Glutamatergic neuron (in vitro differentiated cells): ENCODE results near the gene COX6B2. TPM values are rescaled to one million over a fixed set of nuclear protein-coding genes. Genes with fewer than 3 reads are reported as not detected.

ENCODE experiments used
- DNase-seq: peaks from one replicate; pipeline ENCODE4 v3.0.0; 2022
- H3K27ac Mint-ChIP-seq: one replicate; pipeline ENCODE4 v1.8.0; 2020; ENCODE audit warnings: mild to moderate bottlenecking, mixed read lengths, inconsistent platforms; ENCODE audit not compliant: unreplicated experiment
- H3K27me3 Mint-ChIP-seq: one replicate; pipeline ENCODE4 v1.8.0; 2020; ENCODE audit warnings: mild to moderate bottlenecking, moderate library complexity, mixed read lengths, inconsistent platforms; ENCODE audit not compliant: unreplicated experiment
- H3K36me3 Mint-ChIP-seq: one replicate; pipeline ENCODE4 v1.8.0; 2020; ENCODE audit warnings: mild to moderate bottlenecking, mixed read lengths, inconsistent platforms; ENCODE audit not compliant: unreplicated experiment
- H3K4me1 Mint-ChIP-seq: one replicate; pipeline ENCODE4 v1.8.0; 2020; ENCODE audit warnings: mild to moderate bottlenecking, low read depth, mixed read lengths, inconsistent platforms; ENCODE audit not compliant: unreplicated experiment
- H3K4me3 Mint-ChIP-seq: one replicate; pipeline ENCODE4 v1.8.0; 2020; ENCODE audit warnings: mild to moderate bottlenecking, mixed read lengths, inconsistent platforms; ENCODE audit not compliant: unreplicated experiment
- H3K9me3 Mint-ChIP-seq: one replicate; pipeline ENCODE4 v1.8.0; 2020; ENCODE audit warnings: mild to moderate bottlenecking, moderate library complexity, mixed read lengths, inconsistent platforms; ENCODE audit not compliant: unreplicated experiment
- CTCF ChIP-seq: fragments of 200-600 bp; sonication (generic); IDR thresholded peaks from one replicate; pipeline ENCODE4 v1.5.0; 2021; ENCODE audit not compliant: partially characterized antibody, unreplicated experiment
- total RNA-seq: library from RNA; stranded (reverse); fragmentation: NEBNext Ultra II Directional; extraction: Animal tissue kit (Norgen Biotek cat#: 25700); gene quantifications from one replicate; pipeline ENCODE4 v1.2.1, GENCODE V29; 2021; ENCODE audit not compliant: unreplicated experiment

COX6B2 gene
- total RNA-seq, 1 donor from 2014 or later = 2.8 TPM

DNA sequence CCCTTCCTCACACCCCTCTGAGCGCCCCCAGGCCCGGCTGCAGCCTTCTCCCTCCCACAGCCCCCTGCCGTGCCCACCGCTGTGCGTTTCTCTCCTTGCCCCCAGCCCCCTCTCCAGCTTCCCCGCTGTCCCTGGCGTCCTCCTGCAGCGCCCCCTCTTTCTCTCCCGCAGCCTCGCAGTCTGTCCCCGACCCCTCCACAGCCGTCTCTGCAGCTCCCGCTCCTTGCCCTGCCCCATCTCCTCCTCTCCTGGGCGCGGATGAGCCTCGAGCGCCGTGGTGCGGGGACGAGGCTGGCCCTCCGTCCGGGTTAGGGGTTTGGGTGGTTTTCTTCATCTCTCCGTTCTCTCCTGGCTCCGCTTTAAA lies 13.8 kb downstream of the COX6B2 start:
- Mint-ChIP-seq H3K9me3 (peaks cover 14% of the 10 kb centered on the region), H3K27ac (peak overlapping the region; percentile 76), H3K4me1 (peaks cover 17% of the 10 kb centered on the region), H3K4me3 (peak overlapping the region; percentile 78), H3K36me3 (peaks cover 3% of the 10 kb centered on the region), H3K27me3 (peaks cover 24% of the 10 kb centered on the region)
- DNase-seq = peak; percentile 71
- TF ChIP-seq CTCF = no peak

GRCh38 chr19:55339889-55340783 lies 14.4 kb downstream of the COX6B2 start:
- TF ChIP-seq CTCF = no peak
- Mint-ChIP-seq H3K27me3 (peaks cover 21% of the 10 kb centered on the region), H3K27ac (peak overlapping the region; percentile 100), H3K36me3 (peaks cover 3% of the 10 kb centered on the region), H3K4me3 (peak overlapping the region; percentile 91), H3K4me1 (peaks cover 11% of the 10 kb centered on the region), H3K9me3 (peaks cover 14% of the 10 kb centered on the region)
- peak; percentile 54 for DNase-seq

DNA sequence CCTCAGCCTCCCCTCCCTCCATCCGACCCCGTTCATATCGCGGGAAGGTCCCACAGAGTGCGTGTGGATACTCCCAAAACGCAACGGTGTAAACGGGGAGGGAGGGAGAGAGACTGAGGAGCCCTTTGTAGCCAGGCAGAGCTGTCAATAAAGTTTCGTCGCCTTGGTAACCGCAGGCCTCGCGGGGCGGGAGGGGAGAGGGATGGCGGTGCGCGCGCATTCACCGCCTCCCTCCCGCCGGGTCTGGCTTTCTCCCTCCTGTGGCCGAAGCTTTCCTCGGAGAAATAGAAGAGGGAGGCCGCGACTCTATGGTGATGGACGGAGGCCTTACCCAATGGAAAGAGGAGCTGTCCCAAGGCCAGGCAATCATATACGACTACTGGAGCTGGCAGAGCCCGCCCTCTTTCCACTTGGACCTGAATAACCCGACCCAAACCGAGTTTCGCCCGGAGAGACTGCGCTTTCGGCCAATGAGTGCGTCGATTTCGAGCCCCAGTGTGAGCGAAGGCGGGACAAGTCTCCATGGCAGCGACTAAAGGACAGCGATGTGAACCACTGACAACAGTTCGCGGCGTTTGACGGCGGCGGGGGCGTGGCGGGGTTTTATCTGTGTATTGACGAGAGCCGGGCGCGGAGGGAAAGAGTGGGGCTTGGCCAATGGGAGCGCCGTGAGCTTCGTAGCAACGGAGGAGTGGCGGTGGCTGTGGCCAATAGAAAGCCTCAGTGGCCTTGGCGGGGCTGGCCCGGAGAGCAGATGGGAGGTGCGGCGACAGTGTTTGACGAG lies 15.2 kb downstream of the COX6B2 start, which contains the start of gene KMT5C:
Gene KMT5C (plus strand): TSS at position 772 of the 784 bp plus-strand sequence. CDS start 2,061 bp downstream, outside the sequence.
- peaks cover 18% of the 10 kb centered on the region for H3K27me3 Mint-ChIP-seq
- peak within 1 kb of the TSS; percentile 91 for H3K4me3 Mint-ChIP-seq
- TF ChIP-seq CTCF = no peak
- peaks cover 14% of the 10 kb centered on the region for H3K9me3 Mint-ChIP-seq
- H3K36me3 Mint-ChIP-seq = peaks cover 3% of the 10 kb centered on the region
- DNase-seq = peak; percentile 100
- H3K4me1 Mint-ChIP-seq = peaks cover 7% of the 10 kb centered on the region
- H3K27ac Mint-ChIP-seq = peak within 1 kb of the TSS; percentile 100

GRCh38 chr19:55336101-55336500 lies 18.4 kb downstream of the COX6B2 start:
- no peak overlapping the region for H3K4me3 Mint-ChIP-seq
- TF ChIP-seq CTCF = no peak
- no peak for DNase-seq
- H3K36me3 Mint-ChIP-seq = peaks cover 3% of the 10 kb centered on the region
- peaks cover 5% of the 10 kb centered on the region for H3K4me1 Mint-ChIP-seq
- H3K27me3 Mint-ChIP-seq = peaks cover 16% of the 10 kb centered on the region
- peaks cover 14% of the 10 kb centered on the region for H3K9me3 Mint-ChIP-seq
- peak overlapping the region; percentile 52 for H3K27ac Mint-ChIP-seq
